NCI-H526 treated with DMSO at 0.1 percent for 48 hours (cell line): ENCODE measurements around the gene PANX1.

Experiments used
- DNase-seq: peaks from one replicate; lab custom pipeline; 2025; lab: John Stamatoyannopoulos, UW

Gene PANX1

DNA sequence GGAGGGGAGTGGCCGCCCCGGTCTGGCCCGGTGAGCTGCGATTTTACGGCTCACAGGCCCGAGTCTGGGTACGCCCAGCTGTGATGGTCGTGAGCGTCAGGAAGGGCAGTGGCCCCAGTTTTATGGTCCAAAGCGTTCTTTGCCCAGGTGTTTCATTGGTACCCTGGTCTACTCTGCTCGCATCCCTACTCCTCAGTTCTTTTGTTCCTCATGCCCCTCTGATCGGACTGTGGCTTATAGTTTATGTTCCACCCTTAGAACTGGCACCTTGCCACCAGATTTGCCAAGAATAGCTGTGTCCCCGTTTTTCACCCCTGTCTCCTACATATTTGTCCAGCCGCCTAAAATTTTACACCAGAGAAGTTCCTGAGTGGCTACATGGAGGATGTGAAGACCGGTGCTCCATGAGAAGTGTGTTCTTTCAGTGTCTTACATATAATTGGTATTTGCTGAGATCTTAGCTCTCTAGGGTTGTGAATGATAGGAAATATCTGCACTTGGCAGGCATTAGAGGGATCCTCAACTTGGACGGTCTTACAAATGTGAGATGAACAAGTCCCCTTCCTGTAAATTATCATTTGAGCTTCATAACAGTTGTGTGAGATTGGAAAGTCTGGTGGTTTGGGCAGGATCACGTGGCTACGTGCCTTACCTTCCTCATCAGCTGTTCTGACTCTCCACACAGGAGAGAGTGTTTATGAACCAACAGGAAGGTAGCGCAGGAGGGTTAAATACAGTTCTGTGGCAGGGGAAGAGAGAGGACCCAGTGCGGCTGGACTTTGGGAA lies 1.1 kb downstream of the PANX1 start:
- peak; percentile 32 for DNase-seq

- no peak for DNase-seq
Observed at GRCh38 chr11:94130298-94131046, 1.8 kb downstream of the PANX1 start.

GRCh38 chr11:94131047-94131717 lies 2.5 kb downstream of the PANX1 start:
- DNase-seq = no peak

- DNase-seq = no peak
Observed at GRCh38 chr11:94131718-94132115, 3.1 kb downstream of the PANX1 start.

DNA sequence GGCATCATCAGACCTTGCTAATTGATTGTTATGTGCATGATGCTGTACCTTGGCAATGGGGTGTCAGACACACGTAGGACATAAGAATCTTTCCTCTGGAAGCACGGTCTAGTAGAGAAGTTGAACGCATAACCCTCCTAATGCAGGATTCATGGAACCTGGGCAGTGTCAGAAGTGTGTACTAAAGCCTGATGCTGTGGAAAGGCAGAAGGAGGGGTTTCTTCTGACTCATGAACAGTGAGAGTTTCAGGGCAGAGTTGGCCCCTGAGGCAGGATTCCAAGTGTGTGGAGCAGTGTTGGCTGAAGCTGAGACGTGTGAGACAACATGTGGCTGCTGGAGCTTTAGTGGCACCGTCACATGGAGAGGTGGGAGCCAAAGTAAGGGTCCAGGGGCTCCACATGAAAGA lies 3.5 kb downstream of the PANX1 start:
- no peak for DNase-seq

DNA sequence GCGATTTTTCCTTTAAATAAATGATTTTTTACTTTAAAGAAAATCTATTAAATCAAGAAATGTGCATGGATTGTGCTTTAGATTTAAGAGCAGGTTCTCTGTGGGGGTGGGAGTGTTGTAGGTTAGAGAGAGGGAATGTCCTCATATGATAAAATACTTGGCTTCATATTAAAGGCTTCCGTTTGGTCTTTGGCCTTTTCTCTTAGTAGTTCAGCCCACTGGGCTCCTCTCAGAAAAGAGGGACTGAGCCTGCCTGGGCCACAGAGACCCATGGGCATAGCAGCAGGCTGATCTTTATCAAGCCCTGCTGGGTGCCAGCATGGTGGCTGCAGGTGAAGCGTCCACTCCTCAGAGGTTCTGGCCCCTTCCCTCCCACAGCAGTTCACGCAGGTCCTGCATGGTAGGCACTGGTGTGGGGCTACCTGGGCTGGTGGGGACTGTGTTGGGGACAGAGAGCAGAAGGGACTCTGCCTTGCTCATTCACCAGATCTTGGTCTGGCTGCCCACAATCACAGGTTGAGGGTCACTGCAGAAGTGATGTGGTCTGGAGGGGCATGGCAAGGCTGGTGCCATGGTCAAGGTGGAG lies 4.3 kb downstream of the PANX1 start:
- DNase-seq = no peak

DNA sequence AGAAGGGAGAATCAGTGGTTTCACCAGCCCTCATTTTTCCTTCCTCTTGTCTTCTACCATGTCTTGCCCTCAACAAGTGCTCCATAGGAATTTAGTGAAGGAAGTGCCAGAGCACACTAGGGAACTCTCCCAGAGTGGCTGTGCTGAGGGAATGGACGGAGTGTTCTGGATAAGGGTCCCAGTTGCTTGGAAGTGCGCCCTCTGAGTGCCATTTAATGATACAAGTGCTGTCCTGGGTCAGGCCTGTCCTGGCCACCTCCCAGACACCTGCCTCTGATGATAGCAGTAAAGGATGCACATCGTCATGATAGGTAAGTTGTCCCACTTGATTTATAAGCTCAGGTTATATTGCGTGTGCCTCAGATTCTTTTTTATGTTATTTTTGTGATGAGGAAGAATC lies 5.1 kb downstream of the PANX1 start:
- DNase-seq = no peak

GRCh38 chr11:94134651-94135512 lies 6.2 kb downstream of the PANX1 start:
- DNase-seq = no peak

DNA sequence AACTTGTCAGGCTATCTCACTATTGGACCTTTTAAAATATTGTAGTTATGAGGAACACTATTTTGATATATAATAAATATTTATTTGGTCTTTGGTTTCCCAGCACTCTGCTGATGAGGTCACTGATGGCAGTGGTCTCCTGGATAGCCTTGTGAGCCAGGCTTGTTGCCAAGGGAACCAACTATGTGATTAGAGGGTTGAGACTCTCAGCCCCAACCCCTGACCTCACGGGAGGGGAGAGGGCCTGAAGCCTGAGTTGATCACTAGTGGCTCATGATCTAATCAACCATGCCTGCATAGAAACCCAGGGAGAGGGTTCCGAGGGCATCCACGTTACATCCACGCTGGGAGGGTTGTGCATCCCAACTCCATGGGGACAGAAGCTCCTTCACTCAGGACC lies 10.8 kb downstream of the PANX1 start:
- DNase-seq = no peak

GRCh38 chr11:94140154-94140655 lies 11.6 kb downstream of the PANX1 start:
- no peak for DNase-seq

DNA sequence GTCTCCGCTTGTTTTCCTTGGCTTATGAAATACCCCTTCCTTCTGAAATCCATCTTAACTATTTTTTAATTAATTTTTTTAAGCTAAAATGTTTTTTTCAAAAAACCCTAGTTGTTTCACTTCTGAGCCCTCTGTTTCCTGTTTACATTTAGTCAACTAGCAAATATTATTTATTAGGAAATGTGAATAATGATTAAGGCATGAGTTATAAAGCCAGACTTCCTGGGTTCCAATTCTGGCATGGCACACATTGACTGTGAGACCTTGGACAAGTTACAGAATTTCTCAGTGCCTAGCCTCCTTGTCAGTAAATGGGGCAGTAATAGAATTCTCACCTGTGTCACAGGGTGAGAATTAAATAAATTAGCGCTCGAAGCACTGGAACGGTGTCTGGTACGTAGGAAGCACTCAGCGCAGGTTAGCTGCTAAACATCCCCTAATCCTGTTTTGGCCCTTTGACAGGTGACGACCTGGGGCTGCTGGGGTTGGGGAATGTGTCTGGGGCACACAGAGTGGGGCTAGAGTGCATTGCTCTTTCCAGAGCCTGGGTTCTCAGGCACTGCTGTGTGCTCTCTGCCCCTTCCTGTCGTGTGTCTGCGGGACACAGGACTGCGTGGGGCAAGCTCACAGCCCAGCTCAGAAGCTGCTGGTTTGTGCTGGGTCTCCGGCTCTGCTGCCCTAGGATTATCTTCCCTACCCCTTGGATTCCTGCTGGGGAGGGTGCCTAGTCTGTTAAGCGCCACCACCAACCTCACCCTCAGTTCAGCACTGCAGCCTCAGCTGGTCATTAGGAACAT lies 13.1 kb downstream of the PANX1 start:
- no peak for DNase-seq

GRCh38 chr11:94142308-94143281 lies 14.0 kb downstream of the PANX1 start:
- no peak for DNase-seq

- no peak for DNase-seq
Observed at GRCh38 chr11:94144216-94144615, 15.6 kb downstream of the PANX1 start.

GRCh38 chr11:94144664-94145063 lies 16.0 kb downstream of the PANX1 start:
- no peak for DNase-seq

DNA sequence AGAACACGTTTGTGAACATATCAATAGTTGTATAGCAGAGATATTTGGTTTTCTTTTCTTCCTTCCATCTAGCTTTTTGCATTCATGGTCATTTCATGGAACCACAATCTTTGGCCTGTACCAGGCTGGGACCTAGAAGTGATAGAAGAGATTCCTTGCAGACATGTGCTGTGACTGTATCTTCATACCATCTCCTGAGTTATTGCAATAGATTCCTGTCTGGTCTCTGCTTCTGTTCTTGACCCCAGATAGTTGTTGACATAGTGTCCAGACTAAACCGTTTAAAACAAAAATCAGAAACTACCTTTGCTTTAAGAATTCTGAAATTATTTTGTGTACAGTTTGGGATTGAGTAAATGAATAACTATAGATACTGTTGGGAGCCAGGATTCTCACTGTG lies 16.8 kb downstream of the PANX1 start:
- DNase-seq = no peak

GRCh38 chr11:94145916-94146315 lies 17.3 kb downstream of the PANX1 start:
- DNase-seq = no peak

GRCh38 chr11:94147433-94147845 lies 18.8 kb downstream of the PANX1 start:
- no peak for DNase-seq

DNA sequence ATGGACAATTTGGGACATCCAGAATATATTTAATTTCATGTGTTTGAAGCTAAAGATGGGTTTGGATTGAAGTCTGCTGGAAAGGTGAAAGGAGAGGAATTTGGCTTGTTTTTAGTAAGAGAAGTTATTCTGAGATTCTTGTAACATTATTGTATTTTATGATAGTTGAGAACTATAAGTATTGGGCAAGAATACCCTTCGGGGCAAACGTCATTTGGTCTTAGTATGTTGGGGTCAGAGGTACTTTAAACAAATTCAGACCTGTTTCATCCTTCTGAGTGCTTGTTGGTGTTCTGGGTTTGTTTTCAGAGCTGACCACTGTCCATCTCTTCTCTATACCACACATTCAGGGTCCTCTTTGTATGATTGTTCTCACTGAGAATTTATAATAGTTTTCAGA lies 19.5 kb downstream of the PANX1 start:
- DNase-seq = no peak

GRCh38 chr11:94149431-94150017 lies 20.9 kb downstream of the PANX1 start:
- no peak for DNase-seq
